Measurements from ENCODE around the gene HSPA1L.
A peak's percentile ranks its signal among the peaks of the same experiment; 100 is the strongest.

HSPA1L gene

DNA sequence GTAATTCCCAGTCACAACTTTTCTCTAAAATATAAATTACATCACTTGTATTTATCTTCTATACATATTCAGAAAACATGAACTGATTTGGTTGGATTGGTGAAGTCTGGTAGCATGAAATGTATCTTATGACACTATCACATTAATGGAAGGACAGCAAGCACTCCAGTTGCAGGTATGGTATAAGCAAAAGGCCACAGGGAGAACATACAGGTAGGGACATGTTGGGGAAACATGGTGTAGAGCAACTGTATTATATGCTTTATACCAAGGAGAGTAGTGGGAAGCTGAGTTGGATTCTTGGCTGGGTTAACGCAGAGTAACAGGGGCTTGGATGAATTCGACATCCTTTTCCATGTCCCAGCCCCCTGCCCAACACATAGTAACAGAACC is 18.1 kb downstream of the HSPA1L start:
- peak overlapping the region; percentile 65 for H3K9ac ChIP-seq (ENCODE audit: low read depth, low read length, poor library complexity, severe bottlenecking)
- H3K79me2 ChIP-seq (ENCODE audit: insufficient read depth, low read length) = peaks cover 55% of the 10 kb centered on the region
- no peaks in the 10 kb centered on the region for H3K36me3 ChIP-seq (ENCODE audit: insufficient read depth, low read length)
- H2AFZ ChIP-seq (ENCODE audit: low read length) = no peak overlapping the region
- peak overlapping the region; percentile 66 for H3K4me2 ChIP-seq (ENCODE audit: low read depth, low read length, poor library complexity, severe bottlenecking)
- no peaks in the 10 kb centered on the region for H3K9me2 ChIP-seq (replicated peaks; ENCODE audit: low read depth, low read length)
- H4K20me1 ChIP-seq (ENCODE audit: insufficient read depth, low read length, poor library complexity, severe bottlenecking) = peaks cover 19% of the 10 kb centered on the region
- peaks cover 9% of the 10 kb centered on the region; the same call in 1 of the 2 replicates for H3F3A ChIP-seq (ENCODE audit: low read depth)
- peak overlapping the region; percentile 64 for H3K4me3 ChIP-seq (ENCODE audit: low read length, poor library complexity, severe bottlenecking)
- TF ChIP-seq, protein P1, sequence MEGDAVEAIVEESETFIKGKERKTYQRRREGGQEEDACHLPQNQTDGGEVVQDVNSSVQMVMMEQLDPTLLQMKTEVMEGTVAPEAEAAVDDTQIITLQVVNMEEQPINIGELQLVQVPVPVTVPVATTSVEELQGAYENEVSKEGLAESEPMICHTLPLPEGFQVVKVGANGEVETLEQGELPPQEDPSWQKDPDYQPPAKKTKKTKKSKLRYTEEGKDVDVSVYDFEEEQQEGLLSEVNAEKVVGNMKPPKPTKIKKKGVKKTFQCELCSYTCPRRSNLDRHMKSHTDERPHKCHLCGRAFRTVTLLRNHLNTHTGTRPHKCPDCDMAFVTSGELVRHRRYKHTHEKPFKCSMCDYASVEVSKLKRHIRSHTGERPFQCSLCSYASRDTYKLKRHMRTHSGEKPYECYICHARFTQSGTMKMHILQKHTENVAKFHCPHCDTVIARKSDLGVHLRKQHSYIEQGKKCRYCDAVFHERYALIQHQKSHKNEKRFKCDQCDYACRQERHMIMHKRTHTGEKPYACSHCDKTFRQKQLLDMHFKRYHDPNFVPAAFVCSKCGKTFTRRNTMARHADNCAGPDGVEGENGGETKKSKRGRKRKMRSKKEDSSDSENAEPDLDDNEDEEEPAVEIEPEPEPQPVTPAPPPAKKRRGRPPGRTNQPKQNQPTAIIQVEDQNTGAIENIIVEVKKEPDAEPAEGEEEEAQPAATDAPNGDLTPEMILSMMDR (conservative IDR thresholded peaks at IDR 0.05; ENCODE audit: low read length) = no peak
- TF ChIP-seq EZH2phosphoT487 (IDR thresholded peaks at IDR 0.05; ENCODE audit: borderline replicate concordance) = no peak
- H3K27me3 ChIP-seq (ENCODE audit: insufficient read depth, low read length, poor library complexity, severe bottlenecking) = peaks cover 7% of the 10 kb centered on the region
- no peaks in the 10 kb centered on the region for H3K9me3 ChIP-seq (ENCODE audit: insufficient read depth, low read depth, low read length)
- peaks cover 42% of the 10 kb centered on the region for H3K4me1 ChIP-seq (ENCODE audit: insufficient read depth, low read length, poor library complexity, severe bottlenecking)

DNA sequence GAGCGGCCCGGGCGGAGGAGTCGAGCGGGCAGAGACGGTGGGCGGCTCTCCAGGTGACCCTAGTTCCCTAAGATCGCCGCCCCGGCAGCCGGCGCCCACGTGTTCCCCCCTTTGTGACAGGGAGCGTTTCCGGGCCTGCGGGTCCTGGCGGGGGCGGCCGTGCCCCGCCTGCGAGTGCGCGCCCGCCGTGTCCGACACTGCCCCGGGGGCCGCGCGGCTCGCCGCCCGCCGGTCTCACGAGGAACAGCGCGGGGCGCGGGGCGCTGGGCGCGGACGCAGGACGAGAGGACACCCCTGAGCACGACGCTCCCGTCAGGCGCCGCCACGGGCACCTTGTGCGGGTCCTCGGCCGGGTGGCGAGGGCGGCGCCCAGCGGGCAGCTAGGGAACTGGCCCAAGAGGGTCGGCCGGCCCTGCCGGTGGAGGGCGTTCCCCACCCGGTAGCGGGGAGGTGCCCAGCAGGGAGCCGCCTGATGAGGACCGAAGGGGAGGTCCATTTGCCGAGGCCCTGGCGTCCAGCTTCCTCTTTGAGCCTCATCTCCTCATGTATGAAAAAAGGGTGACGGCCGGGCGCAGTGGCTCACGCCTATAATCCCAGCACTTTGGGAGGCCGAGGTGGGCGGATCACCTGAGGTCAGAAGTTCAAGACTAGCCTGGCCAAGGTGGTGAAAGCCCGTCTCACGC is 19.3 kb downstream of the HSPA1L start, which contains the start of gene VARS1:
VARS1 (minus strand) TSS at position 137 of the 683 bp plus-strand sequence. CDS start 535 bp downstream, outside the sequence.
- H3K4me3 ChIP-seq (ENCODE audit: low read length, poor library complexity, severe bottlenecking) = peak within 1 kb of the TSS; percentile 100
- H3K9me2 ChIP-seq (replicated peaks; ENCODE audit: low read depth, low read length) = no peaks in the 10 kb centered on the region
- no peak for TF ChIP-seq EZH2phosphoT487 (IDR thresholded peaks at IDR 0.05; ENCODE audit: borderline replicate concordance)
- TF ChIP-seq, protein P1 (conservative IDR thresholded peaks at IDR 0.05; ENCODE audit: low read length) = peak; percentile 66
- no peaks in the 10 kb centered on the region for H3K9me3 ChIP-seq (ENCODE audit: insufficient read depth, low read depth, low read length)
- H4K20me1 ChIP-seq (ENCODE audit: insufficient read depth, low read length, poor library complexity, severe bottlenecking) = peaks cover 19% of the 10 kb centered on the region
- H3K79me2 ChIP-seq (ENCODE audit: insufficient read depth, low read length) = peaks cover 52% of the 10 kb centered on the region
- peaks cover under 1% of the 10 kb centered on the region; the same call in 1 of the 2 replicates for H3K36me3 ChIP-seq (ENCODE audit: insufficient read depth, low read length)
- H2AFZ ChIP-seq (ENCODE audit: low read length) = peak within 1 kb of the TSS; percentile 83
- peak within 1 kb of the TSS; percentile 90 for H3K4me2 ChIP-seq (ENCODE audit: low read depth, low read length, poor library complexity, severe bottlenecking)
- H3K9ac ChIP-seq (ENCODE audit: low read depth, low read length, poor library complexity, severe bottlenecking) = peak within 1 kb of the TSS; percentile 96
- H3F3A ChIP-seq (ENCODE audit: low read depth) = peaks cover 9% of the 10 kb centered on the region; the same call in 1 of the 2 replicates
- peaks cover 49% of the 10 kb centered on the region for H3K4me1 ChIP-seq (ENCODE audit: insufficient read depth, low read length, poor library complexity, severe bottlenecking)
- H3K27me3 ChIP-seq (ENCODE audit: insufficient read depth, low read length, poor library complexity, severe bottlenecking) = peaks cover 7% of the 10 kb centered on the region

DNA sequence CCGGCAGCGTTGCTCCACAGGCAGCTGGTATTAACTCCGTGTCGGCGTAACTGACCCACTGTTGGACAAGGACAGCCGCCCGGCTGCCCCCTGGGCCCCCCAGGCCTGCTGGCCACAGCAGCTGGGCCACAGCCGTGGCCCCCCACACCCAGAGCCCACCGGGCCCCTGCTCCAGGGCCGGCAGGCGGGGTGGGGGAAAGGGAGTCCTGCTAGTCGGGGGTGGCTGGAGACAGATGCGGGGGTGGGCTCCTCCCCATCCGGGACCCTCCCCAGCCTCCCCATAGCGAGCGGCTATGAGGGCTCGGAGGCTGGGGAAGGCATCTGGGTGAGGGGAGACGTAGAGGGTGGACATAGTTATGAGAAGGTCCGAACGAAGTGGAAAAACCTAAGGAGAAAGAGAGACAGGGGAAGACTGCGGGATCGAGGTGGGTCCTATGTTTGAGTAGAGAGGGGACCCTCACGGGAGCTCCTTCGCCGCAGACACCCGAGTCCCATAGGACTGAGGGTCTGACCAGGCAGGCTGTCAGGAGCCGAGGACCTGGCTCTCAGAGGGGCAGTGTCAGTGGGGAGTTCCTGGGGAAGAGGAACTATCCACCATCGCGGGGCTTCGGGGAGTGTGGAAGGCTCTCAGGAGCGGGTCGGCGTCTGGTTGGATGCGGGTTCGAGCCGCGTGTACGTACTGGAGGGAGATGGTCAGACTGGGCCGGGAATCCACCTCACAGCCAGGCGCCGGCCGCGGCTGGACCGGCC is 20.0 kb downstream of the HSPA1L start:
- H3K79me2 ChIP-seq (ENCODE audit: insufficient read depth, low read length) = peaks cover 52% of the 10 kb centered on the region
- H3K4me2 ChIP-seq (ENCODE audit: low read depth, low read length, poor library complexity, severe bottlenecking) = peak overlapping the region; percentile 90
- H3K36me3 ChIP-seq (ENCODE audit: insufficient read depth, low read length) = peaks cover 5% of the 10 kb centered on the region; the same call in 1 of the 2 replicates
- TF ChIP-seq, protein P1 (conservative IDR thresholded peaks at IDR 0.05; ENCODE audit: low read length) = no peak
- TF ChIP-seq EZH2phosphoT487 (IDR thresholded peaks at IDR 0.05; ENCODE audit: borderline replicate concordance) = no peak
- H3K4me1 ChIP-seq (ENCODE audit: insufficient read depth, low read length, poor library complexity, severe bottlenecking) = peaks cover 49% of the 10 kb centered on the region
- peaks cover 9% of the 10 kb centered on the region; the same call in 1 of the 2 replicates for H3F3A ChIP-seq (ENCODE audit: low read depth)
- H3K9me2 ChIP-seq (replicated peaks; ENCODE audit: low read depth, low read length) = no peaks in the 10 kb centered on the region
- peaks cover 19% of the 10 kb centered on the region for H4K20me1 ChIP-seq (ENCODE audit: insufficient read depth, low read length, poor library complexity, severe bottlenecking)
- H3K9me3 ChIP-seq (ENCODE audit: insufficient read depth, low read depth, low read length) = no peaks in the 10 kb centered on the region
- H3K27me3 ChIP-seq (ENCODE audit: insufficient read depth, low read length, poor library complexity, severe bottlenecking) = peaks cover 7% of the 10 kb centered on the region
- H2AFZ ChIP-seq (ENCODE audit: low read length) = peak overlapping the region; percentile 83
- peak overlapping the region; percentile 100 for H3K4me3 ChIP-seq (ENCODE audit: low read length, poor library complexity, severe bottlenecking)
- H3K9ac ChIP-seq (ENCODE audit: low read depth, low read length, poor library complexity, severe bottlenecking) = peak overlapping the region; percentile 96
